ENCODE measurements around the gene RAD18. TPM values are rescaled to one million over a fixed set of nuclear protein-coding genes. Genes with fewer than 3 reads are reported as not detected.

Gene RAD18
- total and polyA plus RNA-seq, 9 of the 15 experiments (the other 6 are each of a cell fraction or from before 2014, with no cell fraction given) = 19.2 to 49.4 (median 34.4) TPM

GRCh38 chr3:9007213-9007612, 43.9 kb upstream of the RAD18 start (continued):
- TF ChIP-seq DEAF1 (CRISPR knock-in tag; IDR thresholded peaks at IDR 0.05) (no peak), NCOA2 (IDR thresholded peaks at IDR 0.05; ENCODE audit: partially characterized antibody in 2 of 2) (no peak), ZFP36 (IDR thresholded peaks at IDR 0.05; ENCODE audit: low read depth, low read length, partially characterized antibody) (no peak)

GRCh38 chr3:9000041-9000440, 36.8 kb upstream of the RAD18 start:
- Histone ChIP-seq H3K4me1 (replicated peaks in 1 of 2; ENCODE audit: control insufficient read depth in 2 of 2, insufficient read depth in 2 of 2, low read length in 2 of 2) (no peaks in the 10 kb centered on the region), H3K79me2 (ENCODE audit: control insufficient read depth, insufficient read depth, low read length) (no peaks in the 10 kb centered on the region), H3K9me1 (ENCODE audit: control insufficient read depth, insufficient read depth, low read length) (peaks cover 6% of the 10 kb centered on the region), H3K9ac (ENCODE audit: insufficient read depth in 1 of 2, low read depth in 2 of 2, low read length in 2 of 2) (no peak overlapping the region), H3K4me2 (ENCODE audit: insufficient read depth, low read length) (no peak overlapping the region), H3K27ac (ENCODE audit: extremely low read depth, low read depth, low read length) (no peak overlapping the region), H3K9me3 (replicated peaks; ENCODE audit: control insufficient read depth, insufficient read depth, low read depth, low read length) (no peaks in the 10 kb centered on the region), H3K36me3 (ENCODE audit: control insufficient read depth, insufficient read depth, low read length) (no peaks in the 10 kb centered on the region), H2AFZ (ENCODE audit: low read depth, low read length) (no peak overlapping the region), H4K20me1 (replicated peaks; ENCODE audit: control insufficient read depth, insufficient read depth, low read length) (0 out of 2 replicates have a peak, but pooled peaks cover 6% of the 10 kb centered on the region), H3K4me3 (no peak overlapping the region), H3K27me3 (ENCODE audit: control insufficient read depth in 2 of 2, insufficient read depth in 2 of 2, low read length in 2 of 2) (peaks cover 18 to 34% of the 10 kb centered on the region in 2 experiments)
- intact Hi-C loops (cut with micrococcal nuclease) (no loop called here), in situ Hi-C loops (cut with MboI) (no loop called here)
- ChIA-PET CTCF (ENCODE audit: low intra/inter-chr PET ratio) (no interaction called here), POLR2A (no interaction called here)
- no TSS peak for BruUV-seq (replicated peaks)
- no peak for DNase-seq (ENCODE audit: extremely low read depth in 1 of 4, low spot score in 3 of 4)
- no peak for ATAC-seq
- no peak for FAIRE-seq
- no peak for TF ChIP-seq EWSR1 (IDR thresholded peaks at IDR 0.05; ENCODE audit: borderline replicate concordance, low read depth, partially characterized antibody)
- TF ChIP-seq ZNF263 (CRISPR knock-in tag; IDR thresholded peaks at IDR 0.05; ENCODE audit: borderline replicate concordance) = no peak
- no peak for TF ChIP-seq RERE (CRISPR knock-in tag; IDR thresholded peaks at IDR 0.05; ENCODE audit: borderline replicate concordance)
- TF ChIP-seq ZNF384 (IDR thresholded peaks at IDR 0.05; ENCODE audit: low read depth, low read length) = no peak
- no peak for TF ChIP-seq ZNF217 (CRISPR knock-in tag; IDR thresholded peaks at IDR 0.05)
- no peak for TF ChIP-seq GATA2 (CRISPR knock-in tag; IDR thresholded peaks at IDR 0.05)
- no peak for TF ChIP-seq PKNOX1 (IDR thresholded peaks at IDR 0.05)
- TF ChIP-seq SP1 (CRISPR knock-in tag; IDR thresholded peaks at IDR 0.05) = no peak
- TF ChIP-seq FOXA3 (CRISPR knock-in tag; conservative IDR thresholded peaks at IDR 0.05 in 1 of 2, IDR thresholded peaks at IDR 0.05 in 1 of 2) = no peak
